Breast epithelium (tissue), 4 donors: ENCODE data around the gene SEC14L5. TPM values are rescaled to one million over a fixed set of nuclear protein-coding genes. Genes with fewer than 3 reads are reported as not detected.
"Not testable (repeated sequence)": the region's sequence is repeated elsewhere in the genome, so short reads cannot be mapped to it uniquely, and the experiment has no call there.

Experiments
- DNase-seq, 2 donors: peaks; one replicate each; pipeline ENCODE4 v3.0.0-alpha.2; 2019; ENCODE audit warnings: low spot score in 2 of 2
- H3K27ac ChIP-seq, 2 donors: fragments of 200-600 bp; sonication (generic) in 1 of 2; one replicate each; pipeline ENCODE4 v1.5.1; 2016 to 2019; ENCODE audit warnings: mild to moderate bottlenecking in 1 of 2
- H3K27me3 ChIP-seq, 2 donors: fragments of 200-600 bp; sonication (generic) in 1 of 2; one replicate each; pipeline versions ENCODE4 v1.5.1 to v1.6.0; 2017 to 2019; ENCODE audit warnings: control low read depth in 1 of 2, mild to moderate bottlenecking in 1 of 2
- H3K36me3 ChIP-seq: fragments of 200-600 bp; one replicate; pipeline ENCODE4 v1.5.1; 2019
- H3K4me1 ChIP-seq, 2 donors: fragments of 200-600 bp; sonication (generic); one replicate each; pipeline ENCODE4 v1.5.1; 2016 to 2019; ENCODE audit warnings: control low read depth in 1 of 2
- H3K4me3 ChIP-seq, 3 donors: fragments of 200-600 bp; sonication (generic); 1 replicate in 2 of 3; 2 replicates in 1 of 3; pipeline ENCODE4 v1.5.1; 2016 to 2019; ENCODE audit warnings: mild to moderate bottlenecking in 3 of 3, moderate library complexity in 2 of 3
- H3K9me3 ChIP-seq, 2 donors: fragments of 200-600 bp; sonication (generic) in 1 of 2; one replicate each; pipeline ENCODE4 v1.5.1; 2016 to 2019; ENCODE audit warnings: control low read depth in 1 of 2
- POLR2A ChIP-seq: fragments of 450-650 bp; IDR thresholded peaks from one replicate; pipeline ENCODE4 v1.6.1; 2016; ENCODE audit warnings: antibody characterized with exemption, mild to moderate bottlenecking, moderate library complexity
- POLR2AphosphoS5 ChIP-seq, 3 donors: sonication (generic); formaldehyde crosslinking; IDR thresholded peaks; one replicate each; pipeline ENCODE4 v1.6.1; 2017; ENCODE audit warnings: antibody characterized with exemption in 3 of 3
- intact Hi-C: fragments of 100-400 bp; cut with DNase I; formaldehyde crosslinking; loops from one replicate; pipeline ENCODE4 v1.15.1; 2023; ENCODE audit warnings: low total_unique reads
- total RNA-seq, 3 donors: library from RNA; depleted of rRNA; stranded (reverse); fragments of >200 nt; gene quantifications; one replicate each; pipeline ENCODE4 v1.1.0, GENCODE V29; 2016
- TF ChIP-seq, protein P1 (sequence below), 3 donors: fragments of 450-650 bp; IDR thresholded peaks; one replicate each; pipeline ENCODE4 v1.5.1; 2016 to 2017; ENCODE audit warnings: antibody characterized with exemption in 3 of 3, mild to moderate bottlenecking in 3 of 3, moderate library complexity in 3 of 3

Gene SEC14L5
- total RNA-seq, 3 donors from 2014 or later, result 0.33 to 1.3 (median 0.59) TPM

- H3K27ac ChIP-seq, result no peak overlapping the region
- H3K27me3 ChIP-seq, result no peaks in the 10 kb centered on the region
- H3K4me3 ChIP-seq, result no peak overlapping the region
- intact Hi-C loops, result no loop called here
- H3K9me3 ChIP-seq, result no peaks in the 10 kb centered on the region
- DNase-seq, result no peak
- no peaks in the 10 kb centered on the region for H3K36me3 ChIP-seq
- TF ChIP-seq, protein P1, sequence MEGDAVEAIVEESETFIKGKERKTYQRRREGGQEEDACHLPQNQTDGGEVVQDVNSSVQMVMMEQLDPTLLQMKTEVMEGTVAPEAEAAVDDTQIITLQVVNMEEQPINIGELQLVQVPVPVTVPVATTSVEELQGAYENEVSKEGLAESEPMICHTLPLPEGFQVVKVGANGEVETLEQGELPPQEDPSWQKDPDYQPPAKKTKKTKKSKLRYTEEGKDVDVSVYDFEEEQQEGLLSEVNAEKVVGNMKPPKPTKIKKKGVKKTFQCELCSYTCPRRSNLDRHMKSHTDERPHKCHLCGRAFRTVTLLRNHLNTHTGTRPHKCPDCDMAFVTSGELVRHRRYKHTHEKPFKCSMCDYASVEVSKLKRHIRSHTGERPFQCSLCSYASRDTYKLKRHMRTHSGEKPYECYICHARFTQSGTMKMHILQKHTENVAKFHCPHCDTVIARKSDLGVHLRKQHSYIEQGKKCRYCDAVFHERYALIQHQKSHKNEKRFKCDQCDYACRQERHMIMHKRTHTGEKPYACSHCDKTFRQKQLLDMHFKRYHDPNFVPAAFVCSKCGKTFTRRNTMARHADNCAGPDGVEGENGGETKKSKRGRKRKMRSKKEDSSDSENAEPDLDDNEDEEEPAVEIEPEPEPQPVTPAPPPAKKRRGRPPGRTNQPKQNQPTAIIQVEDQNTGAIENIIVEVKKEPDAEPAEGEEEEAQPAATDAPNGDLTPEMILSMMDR (IDR thresholded peaks at IDR 0.05), result no peak
- no peak for TF ChIP-seq POLR2AphosphoS5 (IDR thresholded peaks at IDR 0.05)
- no peak for TF ChIP-seq POLR2A
- H3K4me1 ChIP-seq, result no peaks in the 10 kb centered on the region
Observed at GRCh38 chr16:5041600-5042133, 83.5 kb downstream of the SEC14L5 start.

DNA sequence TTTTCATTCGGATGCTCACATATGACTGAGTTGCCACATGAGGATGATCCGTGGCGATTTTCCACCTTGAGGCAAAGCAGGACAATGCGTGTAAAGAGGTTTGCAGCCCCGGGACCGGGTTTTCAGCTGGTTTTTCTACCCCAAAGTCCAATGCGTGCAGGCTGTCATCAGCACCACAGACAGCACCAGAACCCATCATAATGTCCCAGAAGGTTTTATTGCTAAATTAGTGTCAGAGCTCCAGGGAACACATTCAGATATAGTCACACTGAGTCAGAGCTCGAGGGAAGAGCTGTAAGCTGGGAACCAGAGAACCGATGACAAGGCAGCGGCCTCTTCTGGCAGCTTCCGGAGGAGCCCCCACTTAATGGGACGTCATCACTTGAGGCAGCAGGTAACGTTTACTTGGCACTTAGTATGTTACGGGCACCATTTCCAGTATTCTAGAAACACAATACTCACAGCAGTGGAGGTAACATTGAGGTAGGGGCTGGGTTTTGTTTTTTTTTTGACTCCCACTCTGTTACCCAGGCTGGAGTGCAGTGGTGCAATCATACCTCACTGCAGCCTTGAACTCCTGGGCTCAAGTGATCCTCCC, 84.5 kb downstream of the SEC14L5 start:
- TF ChIP-seq, protein P1 (IDR thresholded peaks at IDR 0.05), result no peak
- TF ChIP-seq POLR2AphosphoS5 (IDR thresholded peaks at IDR 0.05) (no peak), POLR2A (no peak)
- Histone ChIP-seq H3K4me1 (no peaks in the 10 kb centered on the region), H3K36me3 (no peaks in the 10 kb centered on the region), H3K27ac (no peak overlapping the region), H3K27me3 (no peaks in the 10 kb centered on the region), H3K9me3 (no peaks in the 10 kb centered on the region), H3K4me3 (no peak overlapping the region)
- intact Hi-C loops, result no loop called here
- no peak for DNase-seq

GRCh38 chr16:5044011-5044540, 85.9 kb downstream of the SEC14L5 start:
- H3K4me1 ChIP-seq, result no peaks in the 10 kb centered on the region
- H3K4me3 ChIP-seq, result no peak overlapping the region
- intact Hi-C loops, result no loop called here
- no peak overlapping the region for H3K27ac ChIP-seq
- H3K27me3 ChIP-seq, result no peaks in the 10 kb centered on the region
- no peak for DNase-seq
- no peaks in the 10 kb centered on the region for H3K36me3 ChIP-seq
- TF ChIP-seq, protein P1 (IDR thresholded peaks at IDR 0.05), result no peak
- TF ChIP-seq POLR2A (no peak), POLR2AphosphoS5 (IDR thresholded peaks at IDR 0.05) (no peak)
- H3K9me3 ChIP-seq, result no peaks in the 10 kb centered on the region

DNA sequence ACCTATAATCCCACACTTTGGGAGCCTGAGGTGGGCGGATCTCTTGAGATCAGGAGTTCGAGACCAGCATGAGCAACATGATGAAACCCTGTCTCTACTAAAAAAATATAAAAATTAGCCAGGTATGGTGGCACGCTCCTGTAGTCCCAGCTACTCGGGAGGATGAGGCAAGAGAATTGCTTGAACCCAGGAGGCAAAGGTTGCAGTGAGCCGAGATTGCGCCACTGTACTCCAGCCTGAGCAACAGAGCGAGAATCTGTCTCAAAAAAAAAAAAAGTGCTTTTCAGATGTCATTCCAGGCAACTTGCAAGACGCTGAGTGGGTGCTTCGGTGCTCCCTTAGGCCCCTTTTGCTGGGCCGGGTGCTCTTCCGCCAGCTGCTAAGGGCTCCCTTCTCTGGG, 86.5 kb downstream of the SEC14L5 start:
- H3K4me1 ChIP-seq, H3K9me3 ChIP-seq, H3K27me3 ChIP-seq, H3K4me3 ChIP-seq, intact Hi-C loops, H3K27ac ChIP-seq, H3K36me3 ChIP-seq, DNase-seq: not testable (repeated sequence)

DNA sequence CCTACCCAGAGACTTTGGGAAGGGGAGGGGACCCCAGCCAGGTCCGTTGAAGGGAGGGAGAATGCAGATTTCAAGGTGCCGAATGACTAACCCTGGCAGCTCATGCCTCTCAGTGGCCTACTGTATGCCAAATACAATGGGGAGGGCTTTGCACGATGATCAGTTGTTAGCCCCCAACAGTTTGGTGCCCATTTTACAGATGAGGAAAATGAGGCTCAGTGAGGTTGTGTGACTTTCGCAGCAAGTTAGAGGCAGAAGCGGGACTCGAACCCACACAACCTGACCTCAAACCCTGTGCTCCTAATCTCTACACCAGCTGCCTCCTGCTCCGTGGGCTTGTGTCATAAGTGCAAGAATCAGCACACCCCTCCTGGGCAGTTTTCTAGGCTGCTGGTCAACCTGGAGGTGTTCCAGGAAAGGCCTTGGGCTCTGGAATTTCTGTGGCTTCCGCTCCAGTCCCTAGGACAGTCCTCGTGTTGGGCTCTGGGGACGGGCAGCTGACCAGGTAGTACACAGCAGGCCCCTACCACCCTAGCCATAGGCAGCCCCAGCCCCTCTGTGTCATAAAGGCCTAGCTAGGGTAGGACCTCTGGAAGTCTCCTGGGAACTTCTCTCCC, 87.5 kb downstream of the SEC14L5 start:
- intact Hi-C loops, result loop anchor here (5.0 kb wide), 1 partner anchor 37 kb away; no protein-coding TSS in a partner anchor
- DNase-seq, result no peak
- H3K27ac ChIP-seq, result no peak overlapping the region
- H3K4me1 ChIP-seq, result no peaks in the 10 kb centered on the region
- H3K9me3 ChIP-seq, result no peaks in the 10 kb centered on the region
- no peaks in the 10 kb centered on the region for H3K36me3 ChIP-seq
- TF ChIP-seq POLR2A (no peak), POLR2AphosphoS5 (IDR thresholded peaks at IDR 0.05) (no peak)
- TF ChIP-seq, protein P1 (IDR thresholded peaks at IDR 0.05), result no peak
- H3K27me3 ChIP-seq, result no peaks in the 10 kb centered on the region
- H3K4me3 ChIP-seq, result no peak overlapping the region
